Head of caudate nucleus (tissue), 42 donors: ENCODE data around the gene HNRNPC.
"Not testable (repeated sequence)": the region's sequence is repeated elsewhere in the genome, so short reads cannot be mapped to it uniquely, and the experiment has no call there.

ENCODE experiments used
- DNase-seq, 42 donors: peaks; one replicate each; pipeline versions ENCODE4 v3.0.0 to v3.0.0-alpha.2; 2020 to 2021; ENCODE audit warnings: mixed read lengths in 7 of 42
- intact Hi-C: fragments of 100-400 bp; cut with DNase I; formaldehyde crosslinking; loops from one replicate; pipeline ENCODE4 v1.15.0; 2022

HNRNPC gene

GRCh38 chr14:21225164-21225563, 44.1 kb downstream of the HNRNPC start:
- intact Hi-C loops, DNase-seq: not testable (repeated sequence)

GRCh38 chr14:21220874-21221477, 48.3 kb downstream of the HNRNPC start:
- intact Hi-C loops = no loop called here
- DNase-seq = no peak

GRCh38 chr14:21219561-21220111, 49.6 kb downstream of the HNRNPC start:
- intact Hi-C loops = no loop called here
- no peak for DNase-seq

- intact Hi-C loops = no loop called here
- DNase-seq = no peak
Measured at GRCh38 chr14:21219120-21219519, 50.1 kb downstream of the HNRNPC start.

GRCh38 chr14:21215879-21216251, 53.4 kb downstream of the HNRNPC start:
- intact Hi-C loops = no loop called here

GRCh38 chr14:21215130-21215878, 53.9 kb downstream of the HNRNPC start:
- DNase-seq = no peak
- intact Hi-C loops = no loop called here

More at GRCh38 chr14:21215879-21216251, 53.4 kb downstream of the HNRNPC start:
- DNase-seq = no peak

- intact Hi-C loops = no loop called here
- no peak for DNase-seq
Measured at GRCh38 chr14:21213652-21214051, 55.6 kb downstream of the HNRNPC start.

- intact Hi-C loops, DNase-seq: not testable (repeated sequence)
Measured at GRCh38 chr14:21212824-21213223, 56.4 kb downstream of the HNRNPC start.

GRCh38 chr14:21211509-21211908, 57.7 kb downstream of the HNRNPC start:
- intact Hi-C loops = no loop called here
- DNase-seq = no peak

GRCh38 chr14:21210023-21210422, 59.2 kb downstream of the HNRNPC start:
- intact Hi-C loops = no loop called here
- DNase-seq = no peak

GRCh38 chr14:21209185-21209584, 60.1 kb downstream of the HNRNPC start:
- intact Hi-C loops = no loop called here
- DNase-seq = no peak

- intact Hi-C loops = no loop called here
- DNase-seq = no peak
Measured at GRCh38 chr14:21208554-21208953, 60.7 kb downstream of the HNRNPC start.

GRCh38 chr14:21206753-21207684, 62.2 kb downstream of the HNRNPC start:
- intact Hi-C loops = no loop called here
- DNase-seq = no peak

- intact Hi-C loops = no loop called here
- DNase-seq = no peak
Measured at GRCh38 chr14:21205678-21206581, 63.3 kb downstream of the HNRNPC start.

- DNase-seq = no peak
- intact Hi-C loops = no loop called here
Measured at GRCh38 chr14:21205026-21205677, 64.1 kb downstream of the HNRNPC start.

GRCh38 chr14:21204167-21205025, 64.8 kb downstream of the HNRNPC start:
- DNase-seq = no peak
- intact Hi-C loops = no loop called here
